ENCODE measurements around the gene TBC1D24. TPM values are rescaled to one million over a fixed set of nuclear protein-coding genes. Genes with fewer than 3 reads are reported as not detected.

TBC1D24 gene
- total and polyA plus RNA-seq, 4 donors = 9.0 to 35.7 (median 23.3) TPM

GRCh38 chr16:2469399-2470233, 5.3 kb upstream of the TBC1D24 start:
- 53 to 55% methylated on average over 16 of the region's 16 CpGs for WGBS, 2 donors
- Histone ChIP-seq H3K27me3 (ENCODE audit: control insufficient read depth in 3 of 3, insufficient read depth in 3 of 3, low read length in 2 of 3) (peaks cover 0 to 8% (median 0%) of the 10 kb centered on the region in 3 donors), H3K9ac (ENCODE audit: insufficient read depth in 1 of 2, low read length in 2 of 2) (no peak overlapping the region), H3K4me3 (no peak overlapping the region), H3K4me1 (ENCODE audit: control insufficient read depth in 5 of 5, insufficient read depth in 5 of 5, low read length in 5 of 5) (peaks cover 3 to 66% (median 20%) of the 10 kb centered on the region in 5 donors), H3K9me3 (ENCODE audit: control insufficient read depth in 4 of 4, insufficient read depth in 3 of 4, low read length in 3 of 4) (no peaks in the 10 kb centered on the region), H3K36me3 (ENCODE audit: control insufficient read depth in 4 of 4, insufficient read depth in 4 of 4, low read length in 4 of 4) (peaks cover 0 to 2% (median 0%) of the 10 kb centered on the region in 4 donors), H3K27ac (ENCODE audit: low read depth in 1 of 2, low read length in 1 of 2) (no peak overlapping the region)
- DNase-seq (no peak), ATAC-seq (ENCODE audit: insufficient read depth, low FRiP score) (no peak)
- TF ChIP-seq, protein P1, sequence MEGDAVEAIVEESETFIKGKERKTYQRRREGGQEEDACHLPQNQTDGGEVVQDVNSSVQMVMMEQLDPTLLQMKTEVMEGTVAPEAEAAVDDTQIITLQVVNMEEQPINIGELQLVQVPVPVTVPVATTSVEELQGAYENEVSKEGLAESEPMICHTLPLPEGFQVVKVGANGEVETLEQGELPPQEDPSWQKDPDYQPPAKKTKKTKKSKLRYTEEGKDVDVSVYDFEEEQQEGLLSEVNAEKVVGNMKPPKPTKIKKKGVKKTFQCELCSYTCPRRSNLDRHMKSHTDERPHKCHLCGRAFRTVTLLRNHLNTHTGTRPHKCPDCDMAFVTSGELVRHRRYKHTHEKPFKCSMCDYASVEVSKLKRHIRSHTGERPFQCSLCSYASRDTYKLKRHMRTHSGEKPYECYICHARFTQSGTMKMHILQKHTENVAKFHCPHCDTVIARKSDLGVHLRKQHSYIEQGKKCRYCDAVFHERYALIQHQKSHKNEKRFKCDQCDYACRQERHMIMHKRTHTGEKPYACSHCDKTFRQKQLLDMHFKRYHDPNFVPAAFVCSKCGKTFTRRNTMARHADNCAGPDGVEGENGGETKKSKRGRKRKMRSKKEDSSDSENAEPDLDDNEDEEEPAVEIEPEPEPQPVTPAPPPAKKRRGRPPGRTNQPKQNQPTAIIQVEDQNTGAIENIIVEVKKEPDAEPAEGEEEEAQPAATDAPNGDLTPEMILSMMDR (IDR thresholded peaks at IDR 0.05; ENCODE audit: control extremely low read depth, extremely low read depth) = no peak

- Histone ChIP-seq H3K36me3 (ENCODE audit: control insufficient read depth in 4 of 4, insufficient read depth in 4 of 4, low read length in 4 of 4) (peaks cover 0 to 2% (median 0%) of the 10 kb centered on the region in 4 donors), H3K27ac (ENCODE audit: low read depth in 1 of 2, low read length in 1 of 2) (no peak overlapping the region), H3K4me3 (no peak overlapping the region), H3K4me1 (ENCODE audit: control insufficient read depth in 5 of 5, insufficient read depth in 5 of 5, low read length in 5 of 5) (peaks cover 3 to 66% (median 20%) of the 10 kb centered on the region in 5 donors), H3K27me3 (ENCODE audit: control insufficient read depth in 3 of 3, insufficient read depth in 3 of 3, low read length in 2 of 3) (peaks cover 0 to 8% (median 0%) of the 10 kb centered on the region in 3 donors), H3K9ac (ENCODE audit: insufficient read depth in 1 of 2, low read length in 2 of 2) (no peak overlapping the region), H3K9me3 (ENCODE audit: control insufficient read depth in 4 of 4, insufficient read depth in 3 of 4, low read length in 3 of 4) (no peaks in the 10 kb centered on the region)
- DNase-seq = no peak
- ATAC-seq (ENCODE audit: insufficient read depth, low FRiP score) = no peak
- TF ChIP-seq, protein P1 (IDR thresholded peaks at IDR 0.05; ENCODE audit: control extremely low read depth, extremely low read depth) = no peak
- 83 to 90% methylated on average over 7 of the region's 7 CpGs for WGBS, 2 donors
Measured at GRCh38 chr16:2470234-2470601, 4.7 kb upstream of the TBC1D24 start.

DNA sequence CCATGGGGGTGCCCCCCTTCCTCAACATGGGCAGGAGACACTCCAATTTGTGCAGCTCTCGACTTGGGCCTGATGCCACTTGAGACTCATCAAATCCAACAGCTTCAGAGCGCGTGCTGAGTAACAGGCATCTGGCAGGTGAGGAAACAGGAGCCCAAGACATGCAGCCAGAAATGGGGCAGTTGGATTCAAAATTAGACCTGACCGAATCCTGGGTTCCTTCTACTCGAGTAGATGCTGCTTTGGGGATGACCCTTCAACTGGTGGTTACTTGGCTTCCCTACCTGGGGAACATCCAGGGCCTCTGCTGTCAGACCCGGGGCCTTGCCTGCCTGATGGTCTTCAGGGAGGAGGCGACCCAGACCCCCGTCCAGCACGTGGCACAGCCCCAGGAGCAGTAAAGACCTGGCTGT, 4.3 kb upstream of the TBC1D24 start:
- Histone ChIP-seq H3K4me3 (no peak overlapping the region), H3K4me1 (ENCODE audit: control insufficient read depth in 5 of 5, insufficient read depth in 5 of 5, low read length in 5 of 5) (peaks cover 5 to 67% (median 21%) of the 10 kb centered on the region in 5 donors), H3K27me3 (ENCODE audit: control insufficient read depth in 3 of 3, insufficient read depth in 3 of 3, low read length in 2 of 3) (peaks cover 0 to 8% (median 0%) of the 10 kb centered on the region in 3 donors), H3K36me3 (ENCODE audit: control insufficient read depth in 4 of 4, insufficient read depth in 4 of 4, low read length in 4 of 4) (peaks cover 0 to 2% (median 0%) of the 10 kb centered on the region in 4 donors), H3K9me3 (ENCODE audit: control insufficient read depth in 4 of 4, insufficient read depth in 3 of 4, low read length in 3 of 4) (no peaks in the 10 kb centered on the region), H3K9ac (ENCODE audit: insufficient read depth in 1 of 2, low read length in 2 of 2) (no peak overlapping the region), H3K27ac (ENCODE audit: low read depth in 1 of 2, low read length in 1 of 2) (no peak overlapping the region)
- WGBS, 2 donors = 33 to 35% methylated on average over 9 of the region's 9 CpGs
- no peak for ATAC-seq (ENCODE audit: insufficient read depth, low FRiP score)
- TF ChIP-seq, protein P1 (IDR thresholded peaks at IDR 0.05; ENCODE audit: control extremely low read depth, extremely low read depth) = no peak
- peak in 1 of 3 donors; percentile 40 for DNase-seq

Measured in lung (tissue), 12 donors.